Ovary (tissue), 9 donors: Measurements from ENCODE around the gene CD200. TPM values are rescaled to one million over a fixed set of nuclear protein-coding genes. Genes with fewer than 3 reads are reported as not detected.
A peak's percentile ranks its signal among the peaks of the same experiment; 100 is the strongest.

Source experiments
- DNase-seq, 5 donors: peaks; one replicate each; pipeline ENCODE4 v3.0.0-alpha.2; 2019 to 2020
- H3K27ac ChIP-seq, 2 donors: fragments of 200-600 bp; one replicate each; pipeline versions ENCODE4 v1.5.1 to v1.8.0; 2019 to 2022
- H3K27me3 ChIP-seq: fragments of 200-600 bp; one replicate; pipeline ENCODE4 v1.8.0; 2022
- H3K36me3 ChIP-seq: fragments of 200-600 bp; sonication (generic); one replicate; pipeline ENCODE4 v1.5.1; 2019
- H3K4me1 ChIP-seq: one replicate; pipeline ENCODE4 v1.8.1; 2013; ENCODE audit warnings: mild to moderate bottlenecking, moderate library complexity; ENCODE audit not compliant: insufficient read depth
- H3K4me3 ChIP-seq: fragments of 200-600 bp; sonication (generic); one replicate; pipeline ENCODE4 v1.5.1; 2017
- H3K9me3 ChIP-seq, 2 donors: fragments of 200-600 bp in 1 of 2; sonication (generic) in 1 of 2; one replicate each; pipeline versions ENCODE4 v1.5.1 to v1.8.1; 2013 to 2019; ENCODE audit warnings: mild to moderate bottlenecking in 1 of 2, moderate library complexity in 1 of 2
- EP300 ChIP-seq: sonication (generic); formaldehyde crosslinking; IDR thresholded peaks from one replicate; pipeline ENCODE4 v1.6.1; 2017; ENCODE audit warnings: antibody characterized with exemption
- POLR2A ChIP-seq: fragments of 450-650 bp; IDR thresholded peaks from one replicate; pipeline ENCODE4 v1.6.1; 2017; ENCODE audit warnings: antibody characterized with exemption, mild to moderate bottlenecking, moderate library complexity
- WGBS, 3 donors: extraction: QIAGEN DNeasy Blood & Tissue Kit in 1 of 3; methylation state at CpG; one replicate each; pipeline versions ENCODE4 v1.1.5 to v1.1.7; 2013 to 2017; 5-methylcytosine and 5-hydroxymethylcytosine counted together
- intact Hi-C, 4 donors: fragments of 100-400 bp; cut with DNase I; formaldehyde crosslinking; loops; one replicate each; pipeline versions ENCODE4 v1.11.0 to v1.15.1; 2022 to 2023
- polyA plus RNA-seq, 2 donors: library from polyadenylated mRNA; stranded (reverse); fragments of 200-250 nt in 1 of 2; fragments of 350-450 nt in 1 of 2; fragmentation: Illumina TruSeq in 1 of 2; extraction: RNeasy Lipid Tissue Mini Kit (QIAGEN cat#74804) in 1 of 2; gene quantifications; one replicate each; pipeline ENCODE4 v1.2.3, GENCODE V29; 2013 to 2014
- total RNA-seq, 7 donors: library from RNA; depleted of rRNA in 2 of 7; stranded (reverse); fragments of >200 nt in 2 of 7; fragmentation: NEBNext Ultra II Directional in 3 of 7; extraction: Animal tissue kit (Norgen Biotek cat#: 25700) in 3 of 7; gene quantifications; one replicate each; pipeline versions ENCODE4 v1.1.0 to v1.2.4, GENCODE V29; 2016 to 2023
- TF ChIP-seq, protein P1 (sequence below), 3 donors: fragments of 450-650 bp in 2 of 3; fragments of 200-600 bp in 1 of 3; IDR thresholded peaks; one replicate each; pipeline versions ENCODE4 v1.5.1 to v1.8.0; 2016 to 2022; ENCODE audit warnings: antibody characterized with exemption in 3 of 3, mild to moderate bottlenecking in 1 of 3
- donor health status: DM: no; HTN: no; CAD: no; lungs with moderate emphysema.
- donor health status: DM: no; HTN: no; CAD: no.
- donor health status: Bipolar disorder and iron deficiency.
- donor health status: DM: yes; HTN: yes; CAD: no.
- donor health status: DM: no; HTN: no; CAD: no.
- donor health status: DM: yes; HTN: yes; CAD: no.

The CD200 gene
- total and polyA plus RNA-seq, 9 donors = 9.6 to 36.4 (median 17.0) TPM

DNA sequence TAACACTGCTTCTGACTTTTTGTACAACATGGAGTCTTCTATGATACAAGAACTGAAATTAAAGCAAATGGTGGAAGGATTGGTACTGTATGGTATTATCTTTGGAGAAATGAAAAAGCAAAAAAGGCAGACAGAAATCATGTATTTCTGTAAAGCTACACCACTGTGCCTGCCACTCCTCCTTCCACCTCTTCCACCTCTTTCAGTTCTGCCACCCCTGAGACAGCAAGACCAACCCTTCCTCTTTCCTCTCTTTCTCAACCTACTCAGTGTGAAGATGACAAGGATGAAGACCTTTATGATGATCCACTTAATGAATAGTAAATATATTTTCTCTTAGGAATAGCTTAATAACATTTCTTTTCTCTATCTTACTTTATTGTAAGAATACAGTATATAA is 57.0 kb downstream of the CD200 start:
- Histone ChIP-seq H3K36me3 (no peaks in the 10 kb centered on the region), H3K27ac (peak overlapping the region in 1 of 2 donors; percentile 73), H3K4me3 (no peak overlapping the region), H3K4me1 (peaks cover 8% of the 10 kb centered on the region), H3K9me3 (no peaks in the 10 kb centered on the region), H3K27me3 (no peaks in the 10 kb centered on the region)
- intact Hi-C loops = loop anchor here in 2 of 4 donors (10.0 kb wide), 1 partner anchor 55 kb away; the partner anchor contains the start of gene CD200 (in 2 of the 2)
- no peak for DNase-seq
- TF ChIP-seq, protein P1, sequence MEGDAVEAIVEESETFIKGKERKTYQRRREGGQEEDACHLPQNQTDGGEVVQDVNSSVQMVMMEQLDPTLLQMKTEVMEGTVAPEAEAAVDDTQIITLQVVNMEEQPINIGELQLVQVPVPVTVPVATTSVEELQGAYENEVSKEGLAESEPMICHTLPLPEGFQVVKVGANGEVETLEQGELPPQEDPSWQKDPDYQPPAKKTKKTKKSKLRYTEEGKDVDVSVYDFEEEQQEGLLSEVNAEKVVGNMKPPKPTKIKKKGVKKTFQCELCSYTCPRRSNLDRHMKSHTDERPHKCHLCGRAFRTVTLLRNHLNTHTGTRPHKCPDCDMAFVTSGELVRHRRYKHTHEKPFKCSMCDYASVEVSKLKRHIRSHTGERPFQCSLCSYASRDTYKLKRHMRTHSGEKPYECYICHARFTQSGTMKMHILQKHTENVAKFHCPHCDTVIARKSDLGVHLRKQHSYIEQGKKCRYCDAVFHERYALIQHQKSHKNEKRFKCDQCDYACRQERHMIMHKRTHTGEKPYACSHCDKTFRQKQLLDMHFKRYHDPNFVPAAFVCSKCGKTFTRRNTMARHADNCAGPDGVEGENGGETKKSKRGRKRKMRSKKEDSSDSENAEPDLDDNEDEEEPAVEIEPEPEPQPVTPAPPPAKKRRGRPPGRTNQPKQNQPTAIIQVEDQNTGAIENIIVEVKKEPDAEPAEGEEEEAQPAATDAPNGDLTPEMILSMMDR (IDR thresholded peaks at IDR 0.05) = no peak
- TF ChIP-seq POLR2A (no peak), EP300 (no peak)

DNA sequence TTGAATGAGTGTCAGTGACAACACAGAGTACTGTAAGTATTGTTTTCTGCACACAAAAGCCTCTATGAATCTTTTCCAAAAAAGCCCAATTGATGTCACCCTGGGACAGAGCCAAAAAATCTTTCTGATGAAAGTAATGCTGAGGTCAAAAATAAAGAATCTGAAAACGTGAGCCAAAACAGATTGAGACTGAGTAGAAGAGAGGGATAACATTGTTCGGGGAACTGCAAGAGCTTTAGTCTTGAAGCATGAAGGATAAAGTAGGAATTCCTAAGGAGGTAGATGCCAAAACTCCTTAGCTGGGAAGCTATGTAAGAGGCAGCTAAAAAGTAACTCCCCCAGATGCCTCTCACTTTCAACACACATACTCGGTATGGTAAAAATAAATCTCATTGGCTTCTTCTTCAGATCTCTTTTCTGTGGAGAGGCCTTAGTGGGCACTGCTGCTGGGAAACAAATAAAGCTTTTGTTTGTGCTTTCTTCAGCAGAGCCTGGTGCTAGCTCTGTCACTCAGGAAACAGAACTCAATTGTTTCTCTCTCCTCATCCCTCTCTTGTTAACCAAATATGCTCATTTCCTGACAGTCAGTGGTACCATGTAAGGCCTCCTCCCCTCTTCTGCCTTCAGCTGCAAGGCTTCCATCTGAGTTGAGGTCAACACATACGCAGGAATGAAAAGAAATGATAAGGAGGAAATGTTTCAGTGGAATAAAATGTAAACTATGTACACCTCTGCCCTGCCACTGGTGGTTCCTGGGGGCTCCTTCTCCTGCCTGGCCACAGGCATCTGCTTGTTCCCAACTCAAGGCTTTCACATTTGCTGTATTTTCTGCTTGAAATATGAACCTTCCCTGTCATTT is 58.1 kb downstream of the CD200 start:
- no peak for TF ChIP-seq EP300
- TF ChIP-seq, protein P1 (IDR thresholded peaks at IDR 0.05) = no peak
- no peak for TF ChIP-seq POLR2A
- intact Hi-C loops = loop anchor here in 2 of 4 donors (10.0 kb wide), 1 partner anchor 56 kb away; the partner anchor contains the start of gene CD200 (in 2 of the 2)
- DNase-seq = peak in 2 of 5 donors; percentile 33 to 53
- 0 to 5% (median 0%) methylated on average over 4 of the region's 4 CpGs for WGBS, 3 donors
- Histone ChIP-seq H3K4me3 (no peak overlapping the region), H3K27ac (peak overlapping the region; percentile 14 to 73), H3K4me1 (peaks cover 8% of the 10 kb centered on the region), H3K36me3 (no peaks in the 10 kb centered on the region), H3K27me3 (no peaks in the 10 kb centered on the region), H3K9me3 (no peaks in the 10 kb centered on the region)

DNA sequence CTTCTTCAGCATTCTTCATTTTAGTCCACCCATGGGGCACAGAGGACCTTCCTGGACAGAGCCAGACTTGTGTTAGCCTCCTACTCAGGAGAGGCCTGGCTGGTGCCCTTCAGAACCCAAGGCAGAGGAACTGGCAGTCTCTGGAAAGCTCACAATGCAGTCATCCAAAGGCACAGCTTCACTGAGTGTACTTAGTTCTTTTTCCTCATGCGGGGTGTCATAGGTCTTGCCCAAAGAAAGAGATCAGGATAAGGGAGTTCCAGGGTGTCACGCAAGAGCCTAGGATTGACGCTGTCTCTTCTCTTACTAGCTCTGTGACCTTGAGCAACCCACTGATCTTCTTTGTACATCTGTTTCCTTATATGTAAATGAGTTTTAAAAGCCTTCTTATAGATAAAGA is 58.7 kb downstream of the CD200 start:
- H3K36me3 ChIP-seq = no peaks in the 10 kb centered on the region
- peak overlapping the region; percentile 14 to 73 for H3K27ac ChIP-seq
- H3K4me1 ChIP-seq = peaks cover 8% of the 10 kb centered on the region
- H3K4me3 ChIP-seq = no peak overlapping the region
- TF ChIP-seq EP300 (no peak), POLR2A (no peak)
- TF ChIP-seq, protein P1 (IDR thresholded peaks at IDR 0.05) = no peak
- no peaks in the 10 kb centered on the region for H3K9me3 ChIP-seq
- WGBS, 3 donors = 56 to 70% (median 67%) methylated on average over 3 of the region's 3 CpGs
- H3K27me3 ChIP-seq = no peaks in the 10 kb centered on the region
- intact Hi-C loops = loop anchor here in 2 of 4 donors (10.0 kb wide), 1 partner anchor 57 kb away; the partner anchor contains the start of gene CD200 (in 2 of the 2)
- peak in 1 of 5 donors; percentile 12 for DNase-seq

DNA sequence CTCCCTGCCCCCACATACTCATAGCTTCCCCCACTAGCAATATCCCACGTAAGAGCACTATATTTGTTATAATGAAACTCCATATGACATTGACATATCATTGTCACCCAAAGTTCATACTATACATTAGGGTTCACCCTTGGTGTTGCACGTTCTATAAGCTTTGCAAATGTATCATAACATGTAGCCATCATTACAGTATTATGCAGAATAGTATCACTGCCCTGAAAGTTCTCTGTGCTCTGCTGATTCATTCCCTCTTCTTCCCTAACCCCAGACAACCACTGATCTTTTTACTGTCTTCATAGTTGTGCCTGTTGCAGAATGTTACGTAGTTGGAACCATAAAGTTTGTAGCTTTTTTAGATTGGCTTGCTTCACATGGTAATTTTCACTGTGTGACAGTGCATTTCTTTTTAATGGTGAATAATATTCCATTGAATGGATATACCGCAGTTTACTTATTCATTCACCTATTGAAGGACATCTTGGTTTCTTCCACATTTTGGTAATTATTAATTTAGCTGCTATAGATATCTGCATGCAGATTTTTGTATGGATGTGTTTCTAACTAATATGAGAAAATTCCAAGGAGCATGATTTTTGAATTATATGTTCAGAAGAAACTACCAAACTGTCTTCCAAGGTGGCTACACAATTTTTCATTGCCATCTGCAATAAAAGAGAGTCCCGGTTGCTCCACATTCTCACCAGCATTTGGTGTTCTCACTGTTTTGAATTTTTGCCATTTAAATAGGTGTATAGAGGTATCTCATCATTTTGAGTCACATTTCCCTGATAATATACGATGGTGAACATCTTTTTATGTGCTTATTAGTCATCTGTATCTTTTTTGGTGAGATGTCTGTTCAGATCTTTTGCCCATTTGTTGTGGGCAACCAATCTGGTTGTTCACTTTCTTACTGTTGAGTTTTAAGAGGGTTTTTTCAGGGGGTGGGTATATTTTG is 59.7 kb downstream of the CD200 start:
- H3K4me3 ChIP-seq = no peak overlapping the region
- H3K9me3 ChIP-seq = no peaks in the 10 kb centered on the region
- H3K4me1 ChIP-seq = peaks cover 11% of the 10 kb centered on the region
- H3K27ac ChIP-seq = no peak overlapping the region
- no peaks in the 10 kb centered on the region for H3K36me3 ChIP-seq
- no peak for DNase-seq
- TF ChIP-seq EP300 (no peak), POLR2A (no peak)
- TF ChIP-seq, protein P1 (IDR thresholded peaks at IDR 0.05) = no peak
- no peaks in the 10 kb centered on the region for H3K27me3 ChIP-seq
- intact Hi-C loops = loop anchor here in 2 of 4 donors (10.0 kb wide), 1 partner anchor 58 kb away; the partner anchor contains the start of gene CD200 (in 2 of the 2)
- WGBS, 3 donors = 78 to 80% (median 78%) methylated on average over 6 of the region's 6 CpGs
